Measurements from ENCODE around the gene HRH1.
"Not testable (repeated sequence)": the region's sequence is repeated elsewhere in the genome, so short reads cannot be mapped to it uniquely, and the experiment has no call there.

The HRH1 gene

GRCh38 chr3:11120091-11120805 is 34.0 kb upstream of the HRH1 start:
- Mint-ChIP-seq H3K9me3 (peaks cover 18% of the 10 kb centered on the region), H3K4me3 (no peak overlapping the region), H3K4me1 (no peaks in the 10 kb centered on the region), H3K36me3 (ENCODE audit: low read depth) (no peaks in the 10 kb centered on the region), H3K27ac (no peak overlapping the region), H3K27me3 (ENCODE audit: low read depth, poor library complexity) (peaks cover 17% of the 10 kb centered on the region)
- DNase-seq: no peak
- no peak for TF ChIP-seq CTCF (IDR thresholded peaks at IDR 0.05)

GRCh38 chr3:11126653-11127052 is 27.6 kb upstream of the HRH1 start:
- H3K9me3 Mint-ChIP-seq: peaks cover 18% of the 10 kb centered on the region
- no peak for DNase-seq
- no peak overlapping the region for H3K4me3 Mint-ChIP-seq

GRCh38 chr3:11128682-11129632 is 25.3 kb upstream of the HRH1 start:
- TF ChIP-seq CTCF (IDR thresholded peaks at IDR 0.05): no peak
- peaks cover 4% of the 10 kb centered on the region for H3K4me1 Mint-ChIP-seq
- no peak overlapping the region for H3K27ac Mint-ChIP-seq
- peaks cover 2% of the 10 kb centered on the region for H3K9me3 Mint-ChIP-seq
- H3K4me3 Mint-ChIP-seq: no peak overlapping the region
- H3K36me3 Mint-ChIP-seq (ENCODE audit: low read depth): no peaks in the 10 kb centered on the region
- peaks cover 11% of the 10 kb centered on the region for H3K27me3 Mint-ChIP-seq (ENCODE audit: low read depth, poor library complexity)
- DNase-seq: no peak

More at GRCh38 chr3:11126653-11127052, 27.6 kb upstream of the HRH1 start:
- peaks cover 17% of the 10 kb centered on the region for H3K27me3 Mint-ChIP-seq (ENCODE audit: low read depth, poor library complexity)
- H3K27ac Mint-ChIP-seq: no peak overlapping the region
- TF ChIP-seq CTCF (IDR thresholded peaks at IDR 0.05): no peak
- H3K36me3 Mint-ChIP-seq (ENCODE audit: low read depth): no peaks in the 10 kb centered on the region
- H3K4me1 Mint-ChIP-seq: peaks cover 4% of the 10 kb centered on the region

GRCh38 chr3:11130385-11130784 is 23.9 kb upstream of the HRH1 start:
- H3K27me3 Mint-ChIP-seq (ENCODE audit: low read depth, poor library complexity): peaks cover 9% of the 10 kb centered on the region
- H3K9me3 Mint-ChIP-seq: no peaks in the 10 kb centered on the region

GRCh38 chr3:11131371-11131770 is 22.9 kb upstream of the HRH1 start:
- Mint-ChIP-seq H3K27me3 (ENCODE audit: low read depth, poor library complexity) (peaks cover 6% of the 10 kb centered on the region), H3K4me1 (peaks cover 4% of the 10 kb centered on the region), H3K4me3 (no peak overlapping the region), H3K9me3 (no peaks in the 10 kb centered on the region), H3K36me3 (ENCODE audit: low read depth) (no peaks in the 10 kb centered on the region), H3K27ac (no peak overlapping the region)
- no peak for TF ChIP-seq CTCF (IDR thresholded peaks at IDR 0.05)
- no peak for DNase-seq

More at GRCh38 chr3:11130385-11130784, 23.9 kb upstream of the HRH1 start:
- no peak overlapping the region for H3K27ac Mint-ChIP-seq
- TF ChIP-seq CTCF (IDR thresholded peaks at IDR 0.05): no peak
- no peak overlapping the region for H3K4me3 Mint-ChIP-seq
- H3K4me1 Mint-ChIP-seq: peaks cover 4% of the 10 kb centered on the region
- no peak for DNase-seq
- no peaks in the 10 kb centered on the region for H3K36me3 Mint-ChIP-seq (ENCODE audit: low read depth)

- H3K4me3 Mint-ChIP-seq; H3K4me1 Mint-ChIP-seq; H3K27ac Mint-ChIP-seq; H3K9me3 Mint-ChIP-seq; H3K36me3 Mint-ChIP-seq (ENCODE audit: low read depth); H3K27me3 Mint-ChIP-seq (ENCODE audit: low read depth, poor library complexity); DNase-seq: not testable (repeated sequence)
These were observed 22.4 kb upstream of the HRH1 start for GRCh38 chr3:11131886-11132285.
